CD1c-positive myeloid dendritic cell (primary cell): ENCODE results near the gene FNDC4.

Experiments
- DNase-seq: peaks from one replicate; pipeline ENCODE4 v3.0.0-alpha.2; 2016; ENCODE audit errors: extremely low spot score

Gene FNDC4

DNA sequence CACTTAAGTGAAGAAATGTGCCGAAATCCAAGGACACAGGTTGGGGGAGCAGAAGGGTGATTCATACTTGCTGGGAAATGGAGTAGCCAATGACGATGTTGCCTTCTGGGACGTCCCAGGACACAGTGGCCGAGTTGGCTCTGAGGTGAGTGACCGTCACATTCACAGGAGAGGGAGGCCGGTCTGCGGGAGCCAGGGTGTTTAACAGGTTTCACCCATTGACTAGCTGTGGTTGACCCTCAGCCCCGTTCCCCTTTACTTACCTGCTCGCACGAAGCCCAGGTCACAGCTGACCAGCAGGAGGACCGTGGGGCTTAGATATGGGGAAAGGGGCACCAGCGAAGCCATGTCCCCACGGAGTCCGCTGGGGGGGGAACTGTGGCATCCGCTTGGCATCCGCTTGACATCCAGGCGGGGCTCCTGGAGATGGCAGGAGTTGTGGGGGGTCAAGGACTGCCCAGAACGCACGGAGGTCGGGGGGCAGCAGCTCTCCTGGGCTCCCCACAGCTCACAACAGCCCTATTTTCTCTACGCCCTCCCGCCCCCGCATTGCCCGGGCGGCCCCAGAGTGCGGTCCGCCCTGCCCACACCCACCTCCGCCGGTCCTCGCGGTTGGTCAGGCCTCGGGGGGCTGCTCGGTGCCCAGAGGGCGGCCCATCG lies 586 bp downstream of the FNDC4 start:
- peak; percentile 10 for DNase-seq

DNA sequence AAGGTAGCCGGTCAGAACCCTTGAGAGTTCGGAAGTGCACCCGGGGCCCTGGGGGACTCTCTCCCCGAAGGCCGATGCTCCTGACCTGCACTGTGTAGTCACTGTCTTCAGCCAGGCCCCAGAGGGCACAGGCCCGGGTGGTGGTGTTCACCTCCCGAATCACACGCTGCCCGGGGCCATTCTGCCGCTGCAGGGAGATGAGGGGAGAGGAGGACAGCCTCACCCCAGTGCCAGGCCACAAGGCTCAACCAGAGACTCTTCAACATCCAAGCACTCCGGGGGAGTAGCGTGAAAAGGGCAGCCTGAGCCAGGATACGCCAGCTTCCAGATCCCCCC lies 1.1 kb downstream of the FNDC4 start:
- DNase-seq, result no peak

DNA sequence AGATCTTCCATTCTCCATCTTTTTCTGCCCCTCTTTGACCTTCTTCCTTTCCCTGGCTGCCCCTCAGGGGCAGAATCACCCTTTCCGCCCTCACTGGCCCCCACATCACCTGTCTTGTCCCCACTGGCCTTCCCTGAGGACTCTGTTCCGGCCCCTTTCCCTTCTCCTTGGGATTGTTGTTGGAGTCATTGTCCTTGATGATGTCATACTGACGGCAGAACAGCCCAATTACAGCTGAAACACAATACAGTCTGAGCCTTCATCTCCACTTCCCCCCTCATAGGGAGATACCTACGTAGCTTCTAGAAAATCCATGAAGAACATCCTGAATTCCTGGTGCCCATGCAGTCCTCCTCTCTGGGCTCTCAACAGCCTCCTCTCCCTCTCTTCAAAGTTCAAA lies 2.4 kb downstream of the FNDC4 start:
- DNase-seq, result no peak

DNA sequence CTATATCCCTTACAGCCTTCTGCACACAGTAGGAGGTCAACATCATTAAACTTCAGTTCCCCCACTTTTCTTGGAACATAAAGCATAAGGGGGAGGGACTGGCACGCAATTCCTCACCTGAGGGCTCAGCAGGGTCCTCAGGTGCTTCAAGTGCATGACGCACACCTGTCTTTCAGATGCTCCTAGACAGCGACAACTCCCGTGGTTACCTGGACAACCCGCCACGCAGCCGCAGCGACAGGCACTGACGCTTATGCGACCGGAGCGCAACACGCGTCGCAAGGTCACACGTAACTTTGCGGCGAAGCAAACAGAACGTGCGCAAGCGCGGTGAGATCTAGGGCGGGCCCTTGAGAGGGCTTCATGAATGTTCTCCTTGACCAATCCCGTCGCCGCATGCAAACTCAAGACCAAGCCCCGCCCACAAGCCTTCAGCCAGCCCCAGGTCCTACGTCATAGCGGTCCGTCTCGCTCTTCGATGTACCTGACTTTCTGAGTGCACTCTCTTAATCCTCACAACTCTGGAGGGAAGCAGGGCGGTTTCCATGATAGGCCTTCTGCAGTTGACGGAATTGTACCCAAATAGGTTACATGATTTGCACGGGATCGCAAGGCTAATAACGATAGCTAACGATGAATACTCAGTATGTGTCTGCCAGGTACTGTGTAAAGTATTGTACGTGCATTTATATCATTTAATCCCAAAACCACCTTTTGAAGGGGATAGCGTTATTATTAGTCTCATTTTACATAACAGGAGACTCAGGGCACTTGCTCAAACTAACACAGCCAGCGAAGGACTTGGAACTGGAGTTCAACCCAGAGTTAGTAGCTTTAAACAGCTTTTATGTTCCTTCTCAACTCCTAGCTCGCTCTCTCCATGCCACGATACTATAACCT lies 5.3 kb downstream of the FNDC4 start, which contains the start of gene IFT172:
IFT172 (minus strand) TSS at position 246 of the 900 bp plus-strand sequence; CDS start at position 156, 90 bp downstream.
- DNase-seq, result peak; percentile 100

DNA sequence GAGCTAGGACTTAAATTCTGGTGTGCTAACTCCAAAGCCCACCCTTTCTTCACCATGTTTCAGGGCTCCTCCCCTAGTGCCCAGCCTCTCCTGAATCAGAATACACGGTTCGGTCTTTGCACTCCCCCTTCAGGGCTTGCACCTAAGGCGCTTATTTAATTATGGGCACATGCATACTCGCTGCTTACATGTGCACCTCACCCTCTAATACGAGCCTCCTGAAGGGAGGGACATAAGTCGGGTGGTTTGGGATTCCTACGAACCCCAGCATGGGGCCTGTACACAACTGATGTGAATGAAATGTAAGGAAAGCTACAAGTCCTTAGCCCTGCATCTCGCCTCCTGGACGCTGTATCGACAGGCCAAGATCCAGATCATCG lies 5.9 kb downstream of the FNDC4 start:
- DNase-seq, result no peak

DNA sequence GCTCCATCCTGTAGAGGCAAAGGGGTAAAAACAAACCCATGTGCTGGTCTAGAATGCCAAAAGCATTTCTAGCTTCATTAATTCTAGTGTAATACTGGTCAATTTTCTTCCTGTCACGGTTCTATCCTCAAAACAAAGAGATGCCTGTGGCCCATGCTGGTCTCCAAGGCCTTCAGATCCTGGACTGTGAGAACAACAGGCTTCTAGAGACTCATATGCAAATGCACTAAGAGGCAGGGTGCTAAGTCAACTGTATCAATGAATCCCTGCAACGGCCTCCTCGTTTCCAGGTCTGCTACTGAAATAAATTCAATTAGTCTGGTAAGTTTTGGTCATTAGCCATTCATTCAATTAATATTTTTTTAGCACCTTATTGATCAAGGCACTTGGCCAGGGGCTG lies 9.5 kb downstream of the FNDC4 start:
- no peak for DNase-seq

DNA sequence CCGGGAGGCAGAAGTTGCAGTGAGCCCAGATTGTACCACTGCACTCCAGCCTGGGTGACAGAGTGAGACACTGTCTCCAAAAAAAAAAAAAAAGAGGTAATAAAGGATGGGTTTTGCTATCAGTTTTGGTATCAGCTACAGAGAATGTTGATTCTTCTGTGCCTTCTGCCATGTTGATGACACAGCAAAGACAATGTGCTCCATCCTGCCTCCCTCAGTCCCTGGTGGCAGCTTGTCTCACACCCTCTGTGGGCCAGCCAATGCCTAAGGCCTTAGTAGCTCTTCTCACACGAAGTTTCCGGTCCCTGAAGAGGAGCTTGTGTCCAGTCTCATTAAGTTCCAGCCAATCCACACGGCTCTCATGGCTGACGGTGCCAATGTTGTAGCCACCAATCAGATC lies 23.0 kb downstream of the FNDC4 start:
- no peak for DNase-seq

DNA sequence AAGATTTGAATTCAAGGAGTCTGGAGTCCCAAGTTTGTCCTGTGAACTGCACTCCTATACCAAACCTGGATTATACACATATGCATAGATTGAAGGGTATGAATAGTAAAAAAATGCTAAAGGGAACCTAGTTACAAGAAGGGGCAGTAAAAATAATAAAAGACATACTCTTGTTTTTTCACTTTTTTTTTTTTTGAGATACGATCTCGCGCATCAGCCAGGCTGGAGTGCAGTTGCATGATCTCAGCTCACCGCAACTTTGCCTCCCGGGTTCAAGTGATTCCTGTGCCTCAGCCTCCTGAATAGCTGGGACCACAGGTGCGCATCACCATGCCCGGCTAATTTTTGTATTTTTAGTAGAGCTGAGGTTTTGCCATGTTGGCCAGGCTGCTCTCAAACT lies 30.6 kb downstream of the FNDC4 start:
- no peak for DNase-seq

DNA sequence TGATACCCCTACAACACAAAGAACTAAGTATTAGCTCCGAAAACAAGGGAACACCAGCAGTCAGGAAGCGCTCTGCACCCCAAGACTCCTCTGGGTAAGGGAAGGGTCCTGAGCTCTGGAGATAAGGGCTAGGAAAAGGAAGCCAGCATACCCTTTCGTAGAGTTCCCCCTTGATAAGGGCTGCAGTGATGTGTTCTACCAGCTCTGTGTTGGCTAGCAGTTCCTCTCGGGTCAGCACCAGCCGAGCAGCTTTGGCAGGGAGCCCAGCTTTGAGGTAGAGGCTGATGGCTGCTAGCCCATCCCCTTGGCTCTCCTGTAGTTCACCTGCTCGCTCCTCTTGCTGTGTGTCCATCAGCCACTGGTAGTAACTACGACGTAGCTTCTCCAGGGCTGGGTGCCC lies 33.9 kb downstream of the FNDC4 start:
- no peak for DNase-seq

DNA sequence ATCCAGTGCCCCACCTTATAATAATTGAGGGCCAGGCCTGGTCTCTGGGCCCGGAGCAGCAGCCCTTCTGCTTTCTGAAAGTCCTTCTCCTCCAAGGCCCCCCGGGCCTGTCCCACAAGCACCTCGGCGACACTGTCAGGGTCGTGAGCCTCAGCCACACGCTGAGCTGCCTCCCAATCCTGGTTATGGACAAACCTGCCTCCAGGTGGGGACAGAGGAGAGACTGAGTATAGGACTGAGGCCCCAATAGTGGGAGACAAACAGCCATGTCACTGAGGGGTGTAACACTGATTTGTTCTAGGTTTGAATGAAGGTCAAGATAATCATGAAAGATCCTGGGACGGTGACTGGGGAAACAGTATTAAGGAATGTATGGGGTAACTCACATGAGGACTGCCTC lies 41.0 kb downstream of the FNDC4 start:
- no peak for DNase-seq

DNA sequence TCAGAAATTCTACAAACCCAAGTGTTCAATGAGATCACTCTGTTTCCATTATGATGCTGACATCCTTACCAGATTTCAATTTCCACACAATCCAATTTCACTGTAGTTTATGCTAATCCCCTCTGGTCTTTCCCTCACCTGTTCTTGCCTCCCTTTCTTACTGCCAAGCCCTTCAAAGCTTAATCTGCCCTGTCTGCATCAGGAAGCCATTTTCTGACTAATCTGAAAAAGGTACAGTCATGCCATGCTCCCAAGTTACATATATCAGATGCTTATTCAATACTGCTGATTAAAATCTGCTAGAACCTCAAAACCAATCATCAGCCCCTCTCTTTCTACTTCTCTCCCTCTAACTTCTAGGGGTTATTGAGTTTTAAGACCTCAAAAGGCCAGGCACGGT lies 43.9 kb downstream of the FNDC4 start:
- no peak for DNase-seq

DNA sequence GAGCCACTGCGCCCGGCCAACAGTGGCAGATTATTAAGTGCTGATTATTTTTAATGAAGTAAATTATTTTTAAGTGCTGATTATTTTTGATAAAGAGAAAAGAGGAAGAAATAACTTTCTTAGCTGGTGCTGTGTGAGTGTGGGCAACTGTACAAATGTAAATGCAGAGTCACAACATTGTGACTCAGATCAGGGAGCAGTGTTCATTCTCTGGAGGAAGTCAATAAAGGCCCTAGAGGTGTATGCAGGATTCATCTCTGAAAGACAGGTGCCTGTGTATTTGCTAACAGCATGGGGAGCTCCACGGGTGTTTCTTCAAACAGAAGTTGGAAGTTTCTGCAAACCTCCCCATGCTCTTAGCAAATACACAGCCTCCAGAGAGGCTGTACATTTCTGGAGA lies 46.6 kb downstream of the FNDC4 start:
- DNase-seq, result no peak

DNA sequence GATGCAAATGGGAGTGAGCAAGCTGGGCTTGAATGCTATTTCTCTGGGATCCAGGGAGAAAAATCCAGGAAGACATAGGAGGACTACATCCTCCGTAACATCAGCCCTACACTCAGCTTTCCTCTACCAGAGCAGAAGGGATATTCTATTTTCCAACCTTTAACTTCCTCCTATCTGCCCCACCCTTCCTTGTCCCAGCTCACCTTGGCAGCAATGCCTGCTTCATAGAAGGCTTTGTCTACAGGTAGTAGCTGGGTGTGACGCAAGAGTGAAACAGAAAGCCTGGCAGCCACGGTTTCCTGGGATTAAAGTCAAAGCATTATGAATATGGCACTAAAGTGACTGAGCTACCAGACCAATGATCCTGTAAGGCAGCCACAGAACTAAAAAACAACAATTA lies 48.9 kb downstream of the FNDC4 start:
- DNase-seq, result no peak

DNA sequence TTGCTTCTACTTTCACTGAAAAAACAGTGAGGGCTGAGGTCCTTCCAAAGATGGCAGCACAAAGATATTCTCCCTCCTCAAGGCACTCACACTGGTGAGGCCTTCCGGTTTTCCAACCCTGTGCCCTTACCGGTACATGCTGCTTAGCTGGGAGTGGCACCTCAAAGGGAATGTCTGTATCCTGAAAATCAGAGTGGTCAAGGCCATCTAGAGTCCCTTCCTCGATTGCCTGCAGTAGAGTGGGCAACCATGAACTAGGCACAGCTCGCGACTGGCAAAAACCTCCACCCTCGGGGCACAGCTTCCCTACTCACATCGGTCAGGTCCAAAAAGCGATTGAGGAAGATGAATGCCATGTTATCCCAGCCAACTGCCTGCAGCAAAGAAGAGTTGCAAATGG lies 49.4 kb downstream of the FNDC4 start:
- no peak for DNase-seq

DNA sequence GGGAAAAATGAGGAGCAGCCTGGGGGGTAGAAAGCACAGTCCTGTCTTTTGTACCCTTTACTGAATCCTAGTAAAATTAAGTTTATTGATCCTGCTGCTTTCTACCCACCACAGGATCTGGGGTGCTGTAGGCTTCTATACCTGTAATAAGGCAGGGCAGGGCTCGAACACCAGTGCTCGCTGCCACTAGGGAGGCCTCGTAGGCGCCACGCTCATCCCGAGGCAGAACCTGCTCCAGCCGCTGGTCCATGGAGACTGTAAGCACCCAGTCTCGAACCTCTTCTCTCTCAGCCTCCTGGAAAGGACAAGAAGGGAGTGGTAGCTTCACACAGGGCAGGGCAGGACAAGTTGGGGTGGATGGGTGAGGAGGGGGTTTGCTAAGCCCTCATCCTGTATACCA lies 49.8 kb downstream of the FNDC4 start:
- no peak for DNase-seq

DNA sequence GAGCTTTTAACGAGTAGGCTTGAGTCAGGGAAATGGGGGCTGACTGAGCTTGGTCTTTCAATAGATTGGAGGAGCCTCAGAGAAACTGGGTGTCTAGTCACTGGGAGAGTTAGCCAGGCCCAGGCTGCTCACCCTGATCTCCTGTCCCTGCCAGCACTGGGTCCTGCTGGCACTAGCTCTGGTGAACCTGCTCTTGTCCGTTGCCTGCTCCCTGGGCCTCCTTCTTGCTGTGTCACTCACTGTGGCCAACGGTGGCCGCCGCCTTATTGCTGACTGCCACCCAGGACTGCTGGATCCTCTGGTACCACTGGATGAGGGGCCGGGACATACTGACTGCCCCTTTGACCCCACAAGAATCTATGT lies 52.1 kb downstream of the FNDC4 start:
- DNase-seq, result no peak

DNA sequence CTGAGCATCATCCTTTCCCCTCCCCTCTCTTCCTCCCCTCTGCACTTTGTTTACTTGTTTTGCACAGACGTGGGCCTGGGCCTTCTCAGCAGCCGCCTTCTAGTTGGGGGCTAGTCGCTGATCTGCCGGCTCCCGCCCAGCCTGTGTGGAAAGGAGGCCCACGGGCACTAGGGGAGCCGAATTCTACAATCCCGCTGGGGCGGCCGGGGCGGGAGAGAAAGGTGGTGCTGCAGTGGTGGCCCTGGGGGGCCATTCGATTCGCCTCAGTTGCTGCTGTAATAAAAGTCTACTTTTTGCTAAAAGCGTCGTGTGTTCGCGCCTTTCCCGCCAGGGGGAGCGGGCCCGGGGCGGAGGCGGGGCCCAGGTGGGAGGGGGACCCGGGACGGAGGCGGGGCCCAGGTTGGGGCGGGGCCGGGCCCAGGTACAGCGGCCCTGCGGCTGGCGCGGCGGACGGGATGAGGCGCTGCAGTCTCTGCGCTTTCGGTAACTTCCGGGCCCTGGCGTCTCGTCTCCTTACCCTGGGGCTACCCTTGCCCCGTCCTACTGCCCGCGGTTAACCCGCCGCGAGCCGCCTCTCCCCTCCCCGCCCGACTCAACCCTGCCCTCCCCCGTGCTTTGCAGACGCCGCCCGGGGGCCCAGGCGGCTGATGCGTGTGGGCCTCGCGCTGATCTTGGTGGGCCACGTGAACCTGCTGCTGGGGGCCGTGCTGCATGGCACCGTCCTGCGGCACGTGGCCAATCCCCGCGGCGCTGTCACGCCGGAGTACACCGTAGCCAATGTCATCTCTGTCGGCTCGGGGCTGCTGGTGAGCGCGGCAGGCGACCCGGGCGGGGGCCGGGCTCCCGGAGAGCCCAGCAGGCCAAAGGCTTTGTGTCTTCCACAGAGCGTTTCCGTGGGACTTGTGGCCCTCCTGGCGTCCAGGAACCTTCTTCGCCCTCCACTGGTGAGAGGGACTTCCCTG lies 52.8 kb downstream of the FNDC4 start, which contains the start of gene KRTCAP3:
KRTCAP3 (plus strand) TSS at position 424 of the 962 bp plus-strand sequence; CDS start at position 456, 32 bp downstream.
- peak; percentile 24 for DNase-seq
